WERI-Rb-1 (cell line): ENCODE data around the gene HDAC4.

Experiments used
- DNase-seq: peaks from one replicate; pipeline ENCODE4 v3.0.0-alpha.2; 2020
- H3K27ac ChIP-seq: fragments of 250-450 bp; sonication (Bioruptor Pico); 2 replicates; pipeline ENCODE4 v1.5.1; 2020; ENCODE audit warnings: mild to moderate bottlenecking, moderate library complexity
- H3K27me3 ChIP-seq: fragments of 250-450 bp; sonication (Bioruptor Pico); 2 replicates; pipeline ENCODE4 v1.5.1; 2021; ENCODE audit warnings: mild to moderate bottlenecking, low read depth, moderate library complexity; ENCODE audit not compliant: insufficient read depth, severe bottlenecking
- H3K36me3 ChIP-seq: fragments of 250-450 bp; sonication (Bioruptor Pico); 2 replicates; pipeline ENCODE4 v1.5.1; 2020; ENCODE audit warnings: mild to moderate bottlenecking, moderate library complexity
- H3K4me3 ChIP-seq: 2 replicates; pipeline ENCODE4 v1.5.1; 2011; ENCODE audit warnings: low read depth, mild to moderate bottlenecking, control low read depth, low read length
- H3K9me3 ChIP-seq: fragments of 250-450 bp; sonication (Bioruptor Pico); 2 replicates; pipeline ENCODE4 v1.5.1; 2021; ENCODE audit warnings: mild to moderate bottlenecking, moderate library complexity; ENCODE audit not compliant: severe bottlenecking
- CTCF ChIP-seq: IDR thresholded peaks from 2 replicates; pipeline ENCODE4 v1.5.1; 2011; ENCODE audit warnings: low read depth, mild to moderate bottlenecking, control low read depth, inconsistent platforms, low read length

Gene HDAC4

GRCh38 chr2:239443102-239443620, 42.3 kb upstream of the HDAC4 start:
- H3K27ac ChIP-seq: no peak overlapping the region
- no peak for DNase-seq
- TF ChIP-seq CTCF: no peak
- peaks cover 4% of the 10 kb centered on the region for H3K9me3 ChIP-seq
- no peak overlapping the region for H3K4me3 ChIP-seq
- H3K36me3 ChIP-seq: no peaks in the 10 kb centered on the region
- H3K27me3 ChIP-seq: peaks cover 91% of the 10 kb centered on the region

- Histone ChIP-seq H3K4me3 (no peak overlapping the region), H3K9me3 (peaks cover 3% of the 10 kb centered on the region), H3K27ac (no peak overlapping the region), H3K27me3 (peaks cover 93% of the 10 kb centered on the region), H3K36me3 (no peaks in the 10 kb centered on the region)
- no peak for TF ChIP-seq CTCF
- DNase-seq: no peak
Observed at GRCh38 chr2:239442192-239442591, 41.4 kb upstream of the HDAC4 start.

- H3K27me3 ChIP-seq: peaks cover 99% of the 10 kb centered on the region
- TF ChIP-seq CTCF: no peak
- no peak overlapping the region for H3K4me3 ChIP-seq
- DNase-seq: no peak
- peaks cover 6% of the 10 kb centered on the region for H3K9me3 ChIP-seq
- no peaks in the 10 kb centered on the region for H3K36me3 ChIP-seq
- H3K27ac ChIP-seq: no peak overlapping the region
Observed at GRCh38 chr2:239441261-239442078, 40.6 kb upstream of the HDAC4 start.

- H3K27me3 ChIP-seq: peaks cover 99% of the 10 kb centered on the region
- peaks cover 6% of the 10 kb centered on the region for H3K9me3 ChIP-seq
- TF ChIP-seq CTCF: no peak
- no peak overlapping the region for H3K4me3 ChIP-seq
- no peaks in the 10 kb centered on the region for H3K36me3 ChIP-seq
- H3K27ac ChIP-seq: no peak overlapping the region
- no peak for DNase-seq
Observed at GRCh38 chr2:239440511-239440959, 39.7 kb upstream of the HDAC4 start.

GRCh38 chr2:239439754-239440315, 39.0 kb upstream of the HDAC4 start:
- TF ChIP-seq CTCF: no peak
- no peak for DNase-seq
- no peak overlapping the region for H3K4me3 ChIP-seq
- no peak overlapping the region for H3K27ac ChIP-seq
- H3K9me3 ChIP-seq: peaks cover 6% of the 10 kb centered on the region
- H3K36me3 ChIP-seq: no peaks in the 10 kb centered on the region
- H3K27me3 ChIP-seq: peaks cover 99% of the 10 kb centered on the region
